H1 (cell line): ENCODE results near the gene SEMA3F. TPM values are rescaled to one million over a fixed set of nuclear protein-coding genes. Genes with fewer than 3 reads are reported as not detected.

Experiments used
- BRCA1 ChIP-seq: IDR thresholded peaks from 2 replicates; pipeline ENCODE4 v1.6.1; 2012; ENCODE audit warnings: low read depth, low read length, improper control_type of control experiment
- CBX5 ChIP-seq: fragments of 300-800, 300-1000 bp; sonication (generic); IDR thresholded peaks from 2 replicates; pipeline ENCODE4 v1.7.1; 2016; ENCODE audit warnings: antibody characterized with exemption, low read length, low read depth
- KDM4A ChIP-seq: IDR thresholded peaks from one replicate; pipeline ENCODE4 v1.7.1; 2012; ENCODE audit warnings: low read depth, mild to moderate bottlenecking, moderate library complexity, low read length, inconsistent platforms; ENCODE audit not compliant: severe bottlenecking
- RXRA ChIP-seq: IDR thresholded peaks from 2 replicates; pipeline ENCODE4 v1.6.1; 2011; ENCODE audit warnings: low read depth, mild to moderate bottlenecking, low read length, moderate library complexity; ENCODE audit not compliant: insufficient read depth
- SP1 ChIP-seq: IDR thresholded peaks from 2 replicates; pipeline ENCODE4 v1.6.1; 2011; ENCODE audit warnings: low read depth, low read length
- SUZ12 ChIP-seq: fragments of 200-600 bp; sonication (generic); IDR thresholded peaks from 2 replicates; pipeline ENCODE4 v1.6.1; 2012; ENCODE audit warnings: mild to moderate bottlenecking, inconsistent platforms, low read length, moderate library complexity, mixed read lengths
- TAF7 ChIP-seq: optimal IDR thresholded peaks from 2 replicates; pipeline ENCODE3; 2011; ENCODE audit warnings: low read depth, mild to moderate bottlenecking, inconsistent platforms, low read length, moderate library complexity, borderline replicate concordance
- TEAD4 ChIP-seq: IDR thresholded peaks from 2 replicates; pipeline ENCODE4 v1.6.1; 2012; ENCODE audit warnings: low read depth, low read length, inconsistent platforms, mixed read lengths
- YY1 ChIP-seq: IDR thresholded peaks from 2 replicates; pipeline ENCODE4 v1.6.1; 2011; ENCODE audit warnings: low read depth, mild to moderate bottlenecking, low read length
- polyA plus RNA-seq, 7 experiments: library from polyadenylated mRNA; depleted of rRNA in 3 of 7; stranded (reverse) in 5 of 7; unstranded in 2 of 7; fragments of >200 nt in 5 of 7; fragments of 200-250 nt in 2 of 7; gene quantifications; 1 replicate in 5 of 7; 2 replicates in 1 of 7; 4 replicates in 1 of 7; pipeline versions ENCODE4 v1.2.1 to v1.2.3, GENCODE V29; 2011 to 2013; ENCODE audit warnings: missing spikeins in 2 of 7, mixed read lengths in 2 of 7
- total RNA-seq: library from RNA; stranded (reverse); fragmentation: NEBNext Ultra II Directional; extraction: Animal tissue kit (Norgen Biotek cat#: 25700); gene quantifications from 2 replicates; pipeline ENCODE4 v1.2.1, GENCODE V29; 2021
- TF ChIP-seq, protein P1 (sequence below): IDR thresholded peaks from 2 replicates; pipeline ENCODE4 v1.6.1; 2012; ENCODE audit warnings: low read length, inconsistent platforms

Gene SEMA3F
- total and polyA plus RNA-seq, 2 of the 8 experiments (the other 6 are each of a cell fraction or from before 2014, with no cell fraction given): 20.3 to 37.0 TPM

DNA sequence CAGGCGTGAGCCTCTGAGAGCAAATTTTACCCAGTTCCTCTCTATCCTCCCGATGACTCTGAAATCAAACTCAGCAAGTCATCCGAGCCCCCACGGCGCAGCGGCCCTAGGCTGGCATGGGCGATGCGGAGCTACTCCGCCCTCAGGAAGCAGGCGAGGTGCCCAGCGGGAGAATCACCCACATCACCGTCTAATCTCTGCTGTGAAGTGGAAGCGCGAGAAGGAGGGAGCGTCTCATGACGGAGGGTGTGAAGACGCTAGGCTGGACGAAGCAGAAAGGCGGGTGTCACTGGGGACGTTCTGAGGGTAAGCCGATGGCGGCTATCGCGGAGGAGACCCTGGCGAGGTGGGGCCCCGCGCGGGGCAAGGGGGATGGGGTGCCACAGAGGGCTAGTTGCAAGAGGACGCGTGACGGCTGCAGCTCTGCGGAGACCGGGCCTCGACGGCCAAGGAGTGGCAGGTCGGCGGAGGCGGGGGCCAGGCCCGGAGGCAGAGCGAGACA is 71.8 kb downstream of the SEMA3F start (continued):
- TF ChIP-seq CBX5 (no peak), TEAD4 (no peak), SP1 (no peak), YY1 (no peak), SUZ12 (no peak), TAF7 (no peak), KDM4A (no peak), BRCA1 (no peak), RXRA (no peak)
- TF ChIP-seq, protein P1, sequence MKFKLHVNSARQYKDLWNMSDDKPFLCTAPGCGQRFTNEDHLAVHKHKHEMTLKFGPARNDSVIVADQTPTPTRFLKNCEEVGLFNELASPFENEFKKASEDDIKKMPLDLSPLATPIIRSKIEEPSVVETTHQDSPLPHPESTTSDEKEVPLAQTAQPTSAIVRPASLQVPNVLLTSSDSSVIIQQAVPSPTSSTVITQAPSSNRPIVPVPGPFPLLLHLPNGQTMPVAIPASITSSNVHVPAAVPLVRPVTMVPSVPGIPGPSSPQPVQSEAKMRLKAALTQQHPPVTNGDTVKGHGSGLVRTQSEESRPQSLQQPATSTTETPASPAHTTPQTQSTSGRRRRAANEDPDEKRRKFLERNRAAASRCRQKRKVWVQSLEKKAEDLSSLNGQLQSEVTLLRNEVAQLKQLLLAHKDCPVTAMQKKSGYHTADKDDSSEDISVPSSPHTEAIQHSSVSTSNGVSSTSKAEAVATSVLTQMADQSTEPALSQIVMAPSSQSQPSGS: no peak
